ENCODE measurements around the gene TNFAIP2.

GRCh38 chr14:103105580-103106150, 17.6 kb upstream of the TNFAIP2 start:
- TF ChIP-seq POLR2A (IDR thresholded peaks at IDR 0.05) (no peak), POLR2AphosphoS5 (IDR thresholded peaks at IDR 0.05; ENCODE audit: insufficient read depth in 1 of 2, low read depth in 1 of 2) (no peak)
